GM20431 (cell line): ENCODE results near the gene CYP19A1.

Source experiments
- in situ Hi-C: fragments of 300-500 bp; cut with MseI, MboI; formaldehyde crosslinking; loops from one replicate; pipeline ENCODE4 v1.15.0; 2020; ENCODE audit warnings: low sequenced_read_pairs; ENCODE audit not compliant: unreplicated experiment

CYP19A1 gene

DNA sequence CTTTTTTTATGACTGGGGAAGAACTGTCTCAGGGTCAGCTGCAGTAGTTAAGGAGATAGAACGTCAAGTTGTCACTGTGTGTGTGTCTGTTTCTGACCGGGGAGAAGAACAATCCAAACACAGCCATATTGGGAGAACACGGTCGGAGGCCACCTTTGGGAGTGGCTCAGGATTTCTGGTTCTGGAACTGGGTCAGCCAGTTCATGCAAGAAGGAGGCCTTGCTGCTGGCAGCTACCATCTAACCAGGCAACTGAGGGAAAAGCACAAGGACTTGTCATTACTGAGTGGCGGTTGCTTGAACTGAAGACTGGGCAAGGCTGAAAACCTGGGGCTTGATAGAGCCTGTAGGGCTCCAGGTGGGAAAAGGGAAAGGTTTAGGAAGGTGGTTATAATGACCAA lies 27.7 kb upstream of the CYP19A1 start:
- in situ Hi-C loops: no loop called here

DNA sequence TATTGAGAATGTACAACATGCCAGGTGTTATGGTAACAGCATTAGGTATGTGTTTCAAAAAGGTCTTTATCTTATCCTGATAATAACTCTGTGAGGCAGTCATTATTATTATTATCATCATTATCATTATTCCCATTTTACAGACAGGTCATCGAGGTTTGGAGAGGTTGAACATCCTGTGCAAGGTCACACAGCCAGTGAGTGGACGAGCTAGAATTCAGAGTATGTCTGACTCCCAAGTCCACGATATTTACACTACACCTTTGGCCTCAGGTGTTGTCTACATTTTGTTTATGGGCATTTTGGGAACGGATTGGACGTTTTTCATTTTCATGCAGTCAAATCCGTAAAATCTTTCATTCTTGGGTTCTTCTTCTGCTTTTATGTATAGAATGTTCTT lies 27.0 kb upstream of the CYP19A1 start:
- in situ Hi-C loops: no loop called here

DNA sequence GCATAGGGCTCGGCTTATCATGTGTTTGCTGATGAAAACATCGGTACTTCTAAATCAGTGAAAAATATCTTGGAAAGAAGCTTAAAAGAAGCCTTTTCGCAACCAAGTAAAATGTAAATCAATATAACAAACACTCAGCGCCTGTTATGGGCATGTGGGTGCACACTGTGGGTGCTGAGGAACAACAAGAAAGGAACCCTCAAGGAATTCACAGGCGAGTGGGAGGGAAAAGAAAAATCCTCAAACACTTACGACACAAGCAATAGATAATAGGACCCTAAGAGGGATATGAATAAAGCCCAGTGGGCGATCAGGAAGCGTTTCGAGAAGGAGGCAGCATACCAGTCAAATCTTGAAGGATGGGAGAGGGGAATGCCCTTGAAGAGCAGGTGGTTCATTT lies 25.0 kb upstream of the CYP19A1 start:
- in situ Hi-C loops: no loop called here

DNA sequence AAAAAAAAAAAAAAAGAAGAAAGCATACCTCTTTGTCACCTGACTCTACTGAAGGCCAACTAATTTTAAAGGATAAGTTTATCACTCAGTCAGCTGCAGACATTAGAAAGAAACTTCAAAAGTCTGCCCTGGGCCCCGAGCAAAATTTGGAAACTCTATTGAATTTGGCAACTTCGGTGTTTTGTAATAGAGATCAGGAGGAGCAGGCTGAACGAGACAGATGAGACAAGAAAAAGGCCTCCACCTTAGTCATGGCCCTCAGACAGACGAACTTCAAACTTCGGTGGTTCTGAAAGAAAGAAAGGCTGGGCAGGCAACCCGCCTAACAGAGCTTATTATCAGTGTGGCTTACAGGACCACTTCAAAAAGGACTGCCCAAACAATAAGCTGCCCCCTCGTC lies 21.6 kb upstream of the CYP19A1 start:
- in situ Hi-C loops: no loop called here

DNA sequence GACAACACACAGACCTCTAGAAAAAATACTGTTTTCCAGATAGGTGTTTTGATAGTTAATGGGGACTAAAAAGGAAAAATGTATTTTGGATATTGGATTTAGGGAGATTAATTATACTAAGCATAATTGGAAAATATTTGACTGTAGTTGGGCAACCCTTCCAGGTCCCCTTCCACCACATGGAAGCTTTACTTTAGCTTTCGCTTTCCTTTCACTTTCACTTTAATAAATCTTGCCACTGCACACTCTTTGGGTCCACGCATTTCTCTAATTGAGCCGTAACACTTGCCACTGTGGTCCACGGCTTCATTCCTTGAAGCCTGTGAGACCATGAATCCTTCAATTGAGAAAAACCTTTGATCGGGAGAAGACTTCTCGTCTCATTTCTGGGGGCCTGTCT lies 18.6 kb upstream of the CYP19A1 start:
- in situ Hi-C loops: no loop called here

DNA sequence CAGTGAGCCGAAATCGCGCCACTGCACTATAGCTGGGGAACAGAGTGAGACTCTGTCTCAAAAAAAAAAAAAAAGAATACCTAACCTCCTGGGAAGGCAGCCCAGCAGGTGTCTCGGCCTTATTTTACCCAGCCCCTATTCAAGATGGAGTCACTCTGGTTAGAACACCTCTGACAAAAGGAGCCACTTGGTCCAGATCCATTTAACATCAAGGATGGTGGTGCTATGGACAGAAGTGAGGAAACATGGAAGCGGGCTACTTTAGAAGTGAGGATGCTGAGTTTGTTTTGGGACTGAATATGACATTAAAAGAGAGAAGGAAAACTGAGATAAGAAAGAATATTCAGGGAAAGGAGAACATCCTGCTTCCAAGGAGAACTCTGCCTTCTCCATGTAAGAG lies 17.8 kb upstream of the CYP19A1 start:
- in situ Hi-C loops: no loop called here

DNA sequence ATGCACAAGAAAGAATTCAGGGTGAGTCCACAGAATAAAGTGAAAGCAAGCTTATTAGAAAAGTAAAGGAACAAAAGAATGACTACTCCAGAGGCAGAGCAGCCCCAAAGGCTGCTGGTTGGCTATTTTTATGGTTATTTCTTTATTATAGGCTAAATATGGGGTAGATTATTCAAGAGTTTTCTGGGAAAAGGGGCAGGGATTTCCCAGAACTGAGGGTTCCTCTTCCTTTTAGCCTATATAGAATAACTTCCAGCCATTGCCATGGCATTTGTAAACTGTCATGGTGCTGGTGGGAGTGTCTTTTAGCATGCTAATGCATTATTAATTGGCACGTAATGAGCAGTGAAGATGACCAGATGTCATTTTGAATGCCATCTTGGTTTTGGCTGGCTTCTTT lies 16.7 kb upstream of the CYP19A1 start:
- in situ Hi-C loops: no loop called here

DNA sequence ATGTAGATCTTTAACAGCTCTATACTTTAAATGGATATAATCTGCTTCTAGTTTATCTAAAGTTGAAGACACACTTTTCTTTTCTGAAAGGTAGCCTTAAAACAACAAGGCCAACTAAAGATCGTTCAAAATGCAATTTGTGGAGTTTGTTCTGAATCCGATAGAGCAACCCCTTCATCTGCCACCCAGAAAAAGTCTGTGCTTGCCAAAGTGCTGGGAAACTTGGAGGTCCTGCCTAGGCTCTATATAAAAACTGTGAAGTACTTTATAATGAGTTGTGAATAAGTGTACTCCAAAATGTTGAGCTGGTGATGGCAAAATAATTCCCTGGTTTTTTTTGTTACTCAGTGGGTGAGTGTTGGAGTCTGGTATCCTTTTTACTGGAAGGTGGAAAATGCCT lies 15.6 kb upstream of the CYP19A1 start:
- in situ Hi-C loops: no loop called here

DNA sequence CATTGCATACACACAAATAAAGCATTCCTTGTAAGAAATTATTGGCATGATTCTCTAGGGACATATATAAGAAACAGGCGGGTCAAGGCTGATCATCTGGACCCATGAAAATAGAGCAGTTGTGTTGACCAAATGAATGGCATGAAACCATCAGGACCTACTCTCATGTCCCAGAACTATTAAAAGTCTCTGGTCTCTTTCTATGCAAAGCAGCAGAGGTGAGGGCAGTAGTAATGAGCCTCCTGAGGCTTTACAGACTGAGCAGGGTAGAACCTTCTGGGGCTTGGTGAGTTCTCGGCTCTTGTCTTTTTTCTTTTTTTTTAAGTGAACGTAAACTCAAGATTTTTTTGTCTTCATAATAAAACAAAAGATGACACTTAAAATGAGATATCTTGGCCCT lies 12.3 kb upstream of the CYP19A1 start:
- in situ Hi-C loops: no loop called here

DNA sequence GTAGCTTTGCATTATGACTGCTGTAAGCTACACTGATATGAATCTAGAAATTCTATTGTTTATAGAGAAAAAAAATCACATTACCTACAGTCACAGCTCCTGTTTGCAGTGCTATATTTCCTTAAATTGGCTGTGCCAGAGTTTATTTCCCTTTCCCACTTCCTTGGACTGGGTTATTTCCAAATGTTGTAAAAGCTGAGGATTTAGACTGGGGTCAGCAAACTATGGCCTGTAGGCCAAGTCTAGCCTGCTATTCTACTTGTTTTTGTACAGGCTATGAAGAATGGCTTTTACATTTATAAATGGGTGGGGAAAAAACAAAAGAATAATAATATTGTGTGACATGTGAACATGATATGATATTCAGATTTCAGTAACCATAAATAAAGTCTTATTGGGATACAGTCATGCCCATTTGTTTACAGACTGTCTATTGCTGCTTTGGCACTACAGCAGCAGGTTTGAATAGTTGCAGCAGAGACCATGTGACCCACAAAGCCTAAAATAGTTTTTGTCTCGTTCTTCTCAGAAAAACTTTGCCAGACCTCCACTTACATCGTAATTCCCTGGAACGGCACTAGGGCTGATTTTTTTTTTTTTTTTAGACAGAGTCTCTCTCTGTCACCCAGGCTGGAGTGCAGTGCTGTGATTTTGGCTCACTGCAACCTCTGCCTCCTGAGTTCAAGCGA lies 10.9 kb upstream of the CYP19A1 start:
- in situ Hi-C loops: no loop called here

DNA sequence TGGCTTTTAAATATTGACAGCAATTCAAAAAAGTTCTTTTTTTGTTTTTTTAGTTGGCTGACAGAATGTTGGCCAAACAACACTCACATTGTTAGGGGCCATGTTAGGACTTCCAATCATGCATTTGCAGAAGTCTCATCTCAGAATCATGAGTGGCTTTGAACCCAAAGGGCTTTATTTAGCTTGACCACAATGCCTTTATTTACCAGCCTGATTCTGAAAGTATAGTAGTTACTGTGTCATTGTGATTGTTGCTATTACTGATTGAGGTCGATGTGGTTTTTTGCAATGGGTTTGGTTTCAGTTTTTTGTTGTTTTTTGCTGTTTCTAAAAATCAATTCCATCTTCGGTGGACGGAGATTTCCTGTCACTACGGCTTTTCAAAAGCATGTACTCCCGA lies 10.3 kb upstream of the CYP19A1 start:
- in situ Hi-C loops: no loop called here

DNA sequence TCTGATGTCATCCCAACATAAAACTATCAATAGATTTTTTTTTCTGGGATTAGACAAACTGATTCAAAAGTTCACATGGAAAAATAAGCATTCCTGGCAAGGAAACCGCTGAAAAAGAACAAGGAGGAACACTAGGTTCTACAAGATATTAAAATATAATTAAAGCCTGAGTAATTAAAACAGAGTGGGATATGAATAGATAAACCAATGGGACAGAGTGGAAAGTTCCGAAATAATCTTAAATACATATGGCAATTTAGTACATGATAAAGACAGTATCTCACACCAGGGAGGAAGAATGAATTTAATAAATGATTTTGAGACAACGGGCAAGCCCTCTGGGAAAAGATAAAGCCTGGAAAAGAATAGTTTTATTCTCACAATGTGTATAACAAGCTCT lies 7.7 kb upstream of the CYP19A1 start:
- in situ Hi-C loops: no loop called here

DNA sequence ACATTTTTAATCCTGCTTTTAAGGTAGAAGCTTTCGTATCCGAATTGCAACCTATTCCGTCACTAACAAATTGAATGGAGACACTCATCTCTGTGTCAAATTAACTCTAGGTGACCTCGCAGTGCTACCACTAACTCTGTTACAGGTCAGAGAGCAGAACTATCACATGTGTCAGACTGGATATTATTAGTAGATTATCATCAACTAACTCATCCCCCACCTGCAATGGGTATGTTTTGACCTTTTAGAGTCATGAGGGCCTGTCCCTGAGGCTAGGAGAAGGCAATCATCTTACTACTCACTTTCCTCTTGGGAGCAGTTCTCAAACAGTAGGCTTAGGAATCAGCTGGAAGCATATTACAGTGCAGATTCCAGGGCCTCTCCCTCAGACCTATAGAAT lies 5.1 kb upstream of the CYP19A1 start:
- in situ Hi-C loops: no loop called here

DNA sequence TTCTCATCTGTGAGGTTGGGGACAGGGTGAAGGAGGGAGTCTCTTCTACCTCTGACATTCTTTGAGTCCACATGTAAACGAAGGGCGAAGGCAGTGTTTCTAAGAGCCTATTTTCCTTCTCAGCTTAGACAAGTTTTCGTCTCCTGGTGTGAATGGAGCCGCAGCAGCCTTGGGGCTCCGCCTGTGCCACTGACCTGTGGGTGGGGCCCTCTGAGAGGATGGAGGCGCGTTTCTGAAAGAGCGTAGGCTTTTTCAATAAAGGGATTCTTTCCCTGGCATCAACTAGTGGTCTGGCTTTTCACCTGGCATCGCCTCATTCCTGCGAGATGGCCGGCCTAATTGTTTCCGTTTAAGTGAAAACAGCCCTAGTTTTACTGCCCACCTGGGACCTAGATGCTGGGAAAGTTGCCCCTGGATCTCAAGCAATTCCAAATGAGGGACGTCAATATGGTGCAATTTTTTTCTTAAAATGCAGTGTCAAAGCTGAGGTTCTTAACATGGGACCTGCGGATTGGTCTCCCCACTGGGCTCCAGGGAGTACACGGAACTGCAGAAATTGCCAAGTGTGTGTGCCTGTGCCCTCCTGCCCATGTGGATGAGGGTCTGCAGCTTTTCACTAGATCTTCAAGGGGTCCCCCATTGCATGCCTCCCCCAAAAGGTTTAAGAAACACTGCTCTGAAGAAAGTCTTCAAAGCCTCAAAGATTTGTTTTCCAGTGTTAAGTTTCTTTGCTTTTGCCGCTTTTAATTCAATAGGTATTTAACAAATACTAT lies 4.0 kb upstream of the CYP19A1 start:
- in situ Hi-C loops: no loop called here

DNA sequence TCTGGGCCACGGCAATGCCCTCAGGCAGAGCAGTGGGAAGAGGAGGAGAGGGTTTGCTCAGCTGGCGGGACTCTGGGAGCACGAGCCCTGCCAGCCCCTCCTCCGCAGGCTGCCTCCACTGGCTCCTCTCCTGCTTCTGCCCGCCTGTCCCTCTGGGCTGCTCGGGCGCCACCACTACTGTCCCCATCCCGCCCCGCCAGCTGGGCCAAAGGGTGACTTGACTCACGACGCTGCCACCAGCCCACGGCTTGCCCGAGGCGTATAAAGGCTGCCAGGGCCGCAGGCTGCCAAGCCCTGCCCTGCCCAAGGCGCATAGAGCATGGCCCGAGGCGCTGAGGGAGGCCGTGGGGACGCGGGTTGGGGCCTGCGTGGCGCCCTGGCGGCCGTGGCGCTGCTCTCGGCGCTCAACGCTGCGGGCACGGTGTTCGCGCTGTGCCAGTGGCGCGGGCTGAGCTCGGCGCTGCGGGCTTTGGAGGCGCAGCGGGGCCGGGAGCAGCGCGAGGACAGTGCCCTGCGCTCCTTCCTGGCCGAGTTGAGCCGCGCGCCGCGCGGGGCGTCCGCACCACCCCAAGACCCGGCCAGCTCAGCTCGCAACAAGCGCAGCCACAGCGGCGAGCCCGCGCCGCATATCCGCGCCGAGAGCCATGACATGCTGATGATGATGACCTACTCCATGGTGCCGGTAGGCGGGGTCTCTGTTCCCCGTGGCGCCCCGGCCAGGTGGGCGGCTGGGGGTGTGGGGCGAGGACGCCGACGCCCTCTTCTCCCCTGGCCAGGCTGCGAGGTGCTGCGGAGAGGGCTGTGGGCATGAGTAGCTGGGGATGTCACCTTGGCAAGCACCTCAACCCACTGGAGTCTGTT lies 3.2 kb upstream of the CYP19A1 start, which contains the start of gene GLDN:
GLDN (plus strand) TSS at position 290 of the 861 bp plus-strand sequence; CDS start at position 320, 30 bp downstream.
- in situ Hi-C loops: no loop called here

DNA sequence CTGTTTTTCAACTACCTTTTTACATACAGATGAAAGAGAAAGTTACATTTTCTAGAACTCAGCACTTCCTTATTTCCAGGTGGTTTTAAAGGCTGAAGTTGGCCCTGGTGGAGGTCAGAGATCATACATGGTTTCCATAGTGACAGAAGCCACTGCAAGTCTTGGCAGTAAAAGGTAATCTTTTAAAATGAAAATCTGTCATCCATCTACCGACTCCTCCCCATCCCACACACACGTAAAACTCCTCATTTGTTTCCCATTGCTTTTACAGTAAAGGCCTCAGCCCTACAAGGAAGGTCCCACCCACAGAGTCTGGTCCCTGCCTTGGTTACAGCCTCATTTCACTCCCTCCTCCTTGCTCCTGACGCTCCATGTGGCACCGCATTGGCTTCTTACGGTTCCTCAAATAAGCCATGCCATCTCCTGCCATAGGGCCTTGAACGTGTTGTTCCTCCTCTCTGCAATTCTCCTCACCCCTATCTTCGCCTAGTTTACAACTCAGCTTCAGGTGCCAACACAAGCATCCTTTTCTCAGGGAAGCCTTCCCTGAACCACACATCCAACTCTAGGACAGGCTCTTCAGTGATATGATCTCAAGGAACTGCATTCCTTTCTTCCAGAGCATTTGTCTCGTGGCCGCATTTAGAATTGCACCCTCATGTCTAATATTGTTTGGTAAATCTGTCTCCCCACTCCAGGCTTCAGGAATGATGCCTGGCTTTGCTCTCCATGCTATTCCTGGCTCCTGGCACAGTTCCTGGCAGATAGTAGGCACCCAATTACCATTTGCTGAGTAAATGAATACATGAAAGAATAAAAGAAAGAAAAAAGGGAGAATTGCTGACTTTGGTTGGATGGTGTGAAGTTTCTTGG lies 2.6 kb downstream of the CYP19A1 start:
- in situ Hi-C loops: no loop called here

DNA sequence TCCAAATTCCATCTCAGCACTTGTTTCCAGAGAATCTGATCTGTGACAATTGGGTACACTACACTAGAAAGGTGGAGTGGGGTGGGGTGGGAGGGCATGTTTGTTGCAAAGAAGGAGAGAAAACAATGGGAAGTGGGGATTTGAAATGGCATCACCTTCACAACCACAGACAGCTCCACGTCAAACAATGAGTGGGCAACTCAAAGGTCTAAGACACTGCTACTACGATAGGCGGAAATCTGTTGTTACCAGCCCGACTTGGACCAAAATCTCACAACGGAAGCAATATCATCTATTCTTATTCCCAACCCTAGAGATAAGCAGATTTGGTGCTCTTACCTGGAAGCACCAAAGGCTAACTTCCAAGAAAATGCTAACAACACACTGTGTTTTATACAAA lies 3.3 kb downstream of the CYP19A1 start:
- in situ Hi-C loops: no loop called here

DNA sequence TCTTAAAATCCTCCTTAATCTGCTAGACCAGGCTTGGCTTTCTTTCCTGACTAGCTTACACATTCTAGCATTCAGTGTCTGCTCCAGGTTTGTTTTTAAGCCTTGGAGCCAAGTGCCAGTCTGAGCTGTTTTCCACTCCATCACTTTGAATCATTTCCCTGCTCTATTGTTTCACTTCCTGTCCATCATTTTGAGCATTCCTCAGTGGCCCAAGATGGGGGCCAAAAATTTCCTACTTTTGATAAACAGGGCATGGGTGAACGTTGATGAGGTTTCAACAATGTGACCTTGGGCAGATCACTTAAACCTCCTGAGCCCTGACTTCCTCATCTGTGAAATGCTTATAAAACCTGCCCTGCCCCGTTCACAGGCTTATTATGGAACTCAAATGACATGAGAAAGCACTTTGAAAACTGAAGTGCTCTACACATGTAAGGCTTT lies 4.4 kb downstream of the CYP19A1 start:
- in situ Hi-C loops: no loop called here

DNA sequence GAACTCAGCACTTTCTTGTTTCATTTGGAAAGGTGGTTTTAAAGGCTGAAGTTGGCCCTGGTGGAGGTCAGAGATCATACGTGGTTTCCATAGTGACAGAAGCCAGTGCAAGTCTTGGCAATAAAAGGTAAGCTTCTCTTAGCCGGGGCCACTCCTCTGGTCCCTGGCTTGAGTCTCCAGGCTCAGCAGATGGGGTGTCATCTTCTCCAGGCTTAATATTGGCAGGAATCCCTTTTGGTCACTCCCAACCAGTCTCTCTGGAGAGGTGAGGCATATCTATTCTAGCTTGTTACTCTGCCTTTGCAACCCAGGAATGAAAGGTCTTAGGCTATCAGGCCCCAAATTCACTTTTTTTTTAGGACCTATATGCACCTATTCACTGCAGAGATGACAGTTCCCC lies 4.8 kb downstream of the CYP19A1 start:
- in situ Hi-C loops: no loop called here
